Heart left ventricle (tissue), 16 donors: ENCODE results near the gene GRIPAP1. TPM values are rescaled to one million over a fixed set of nuclear protein-coding genes. Genes with fewer than 3 reads are reported as not detected.

Experiments used
- ATAC-seq, 4 donors: fragments of 200-7000 bp; cut with Tn5 transposase; one replicate each; pipeline ENCODE4 v1.9.1; 2020 to 2022; ENCODE audit warnings: moderate library complexity in 4 of 4, mild to moderate bottlenecking in 3 of 4, moderate number of reproducible peaks in 1 of 4
- DNase-seq, 5 donors: peaks; one replicate each; pipeline ENCODE4 v3.0.0-alpha.2; 2020
- H3K27ac ChIP-seq, 12 donors: fragments of 200-600 bp; sonication (generic) in 4 of 12; one replicate each; pipeline versions ENCODE4 v1.5.0 to v1.8.0; 2016 to 2022; ENCODE audit warnings: mild to moderate bottlenecking in 2 of 12
- H3K27me3 ChIP-seq, 9 donors: fragments of 200-600 bp; sonication (generic) in 2 of 9; one replicate each; pipeline versions ENCODE4 v1.5.1 to v1.8.0; 2016 to 2022; ENCODE audit warnings: mild to moderate bottlenecking in 3 of 9
- H3K36me3 ChIP-seq, 9 donors: fragments of 200-600 bp; sonication (generic) in 2 of 9; one replicate each; pipeline versions ENCODE4 v1.5.0 to v1.8.0; 2018 to 2022; ENCODE audit warnings: mild to moderate bottlenecking in 2 of 9
- H3K4me1 ChIP-seq, 12 donors: fragments of 200-600 bp; sonication (generic) in 4 of 12; one replicate each; pipeline versions ENCODE4 v1.5.0 to v1.8.0; 2016 to 2022; ENCODE audit warnings: mild to moderate bottlenecking in 3 of 12
- H3K4me3 ChIP-seq, 12 donors: fragments of 200-600 bp; sonication (generic) in 4 of 12; one replicate each; pipeline versions ENCODE4 v1.5.0 to v1.8.0; 2017 to 2022; ENCODE audit warnings: mild to moderate bottlenecking in 9 of 12, moderate library complexity in 4 of 12
- H3K9me3 ChIP-seq, 12 donors: fragments of 200-600 bp; sonication (generic) in 4 of 12; one replicate each; pipeline versions ENCODE4 v1.5.0 to v1.8.0; 2016 to 2022; ENCODE audit warnings: mild to moderate bottlenecking in 1 of 12
- POLR2A ChIP-seq, 2 donors: fragments of 450-650 bp; IDR thresholded peaks; one replicate each; pipeline ENCODE4 v1.6.1; 2017; ENCODE audit warnings: antibody characterized with exemption in 2 of 2, mild to moderate bottlenecking in 2 of 2, moderate library complexity in 2 of 2
- WGBS, 4 donors: extraction: QIAGEN DNeasy Blood & Tissue Kit in 2 of 4; methylation state at CpG; one replicate each; pipeline versions ENCODE4 v1.1.5 to v1.1.7; 2013 to 2018; 5-methylcytosine and 5-hydroxymethylcytosine counted together
- intact Hi-C, 10 donors: fragments of 100-400 bp; cut with DNase I; formaldehyde crosslinking; loops; one replicate each; pipeline versions ENCODE4 v1.11.1 to v1.14.2; 2022
- long read RNA-seq, 3 donors: library from polyadenylated mRNA; unstranded; transcript quantifications; one replicate each; pipeline ENCODE4 v2.0.0, GENCODE V29; 2020 to 2021
- polyA plus RNA-seq, 2 donors: library from polyadenylated mRNA; stranded (reverse); fragments of 200-250 nt; gene quantifications; one replicate each; pipeline ENCODE4 v1.2.3, GENCODE V29; 2013
- total RNA-seq, 9 donors: library from RNA; depleted of rRNA in 2 of 9; stranded (reverse); fragments of >200 nt in 2 of 9; fragmentation: NEBNext Ultra II Directional in 3 of 9; extraction: Animal tissue kit (Norgen Biotek cat#: 25700) in 3 of 9; gene quantifications; one replicate each; pipeline versions ENCODE4 v1.1.0 to v1.2.4, GENCODE V29; 2016 to 2023
- TF ChIP-seq, protein P1 (sequence below), 12 donors: fragments of 200-600 bp; sonication (generic) in 4 of 12; IDR thresholded peaks; one replicate each; pipeline versions ENCODE4 v1.5.0 to v1.8.0; 2018 to 2022; ENCODE audit warnings: antibody characterized with exemption in 12 of 12, mild to moderate bottlenecking in 5 of 12
- donor health status: ischemic (EF 13 %, LVEDD 7.1; RV severe dilation, severe dysfunction).
- donor health status: healthy with polysubstance abuse.
- donor health status: DM: no; HTN: yes; CAD: no.
- donor health status: DM: no; HTN: no; CAD: no.
- donor health status: ischemic (EF 25% LVEDD 6.9; RV normal size, moderate dysfunction).
- donor health status: ischemic (EF 25% LVEDD 5.7; RV mildly dilated, moderate dysfunction).
- donor health status: healthy.
- donor health status: DM: yes; HTN: yes; CAD: no.
- donor health status: ischemic (EF 35%, LVEDD 5.7; RV mildly dilated, moderate dysfunction).
- donor health status: nonischemic (EF 11% LVEDD 7.7; RV severe dilation, severe dysfunction).
- donor health status: DM: yes; HTN: yes; CAD: no.
- donor health status: PGD.
- donor health status: ischemic (EF 29% LVEDD 5.4; RV normal size, mild dysfunction).
- donor health status: nonischemic (EF 23%, LVEDD 6.1; RV moderate dilation, normal function).

The GRIPAP1 gene, protein sequence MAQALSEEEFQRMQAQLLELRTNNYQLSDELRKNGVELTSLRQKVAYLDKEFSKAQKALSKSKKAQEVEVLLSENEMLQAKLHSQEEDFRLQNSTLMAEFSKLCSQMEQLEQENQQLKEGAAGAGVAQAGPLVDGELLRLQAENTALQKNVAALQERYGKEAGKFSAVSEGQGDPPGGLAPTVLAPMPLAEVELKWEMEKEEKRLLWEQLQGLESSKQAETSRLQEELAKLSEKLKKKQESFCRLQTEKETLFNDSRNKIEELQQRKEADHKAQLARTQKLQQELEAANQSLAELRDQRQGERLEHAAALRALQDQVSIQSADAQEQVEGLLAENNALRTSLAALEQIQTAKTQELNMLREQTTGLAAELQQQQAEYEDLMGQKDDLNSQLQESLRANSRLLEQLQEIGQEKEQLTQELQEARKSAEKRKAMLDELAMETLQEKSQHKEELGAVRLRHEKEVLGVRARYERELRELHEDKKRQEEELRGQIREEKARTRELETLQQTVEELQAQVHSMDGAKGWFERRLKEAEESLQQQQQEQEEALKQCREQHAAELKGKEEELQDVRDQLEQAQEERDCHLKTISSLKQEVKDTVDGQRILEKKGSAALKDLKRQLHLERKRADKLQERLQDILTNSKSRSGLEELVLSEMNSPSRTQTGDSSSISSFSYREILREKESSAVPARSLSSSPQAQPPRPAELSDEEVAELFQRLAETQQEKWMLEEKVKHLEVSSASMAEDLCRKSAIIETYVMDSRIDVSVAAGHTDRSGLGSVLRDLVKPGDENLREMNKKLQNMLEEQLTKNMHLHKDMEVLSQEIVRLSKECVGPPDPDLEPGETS
- total RNA-seq (10 to 100 TPM; 11.4 to 41.6 (median 18.9) TPM), polyA plus RNA-seq (10 to 100 TPM; 20.2 to 20.4 TPM)
- long read RNA-seq, donor 1, transcript GRIPAP1-201 (26 exons, 3,031 nt): major isoform, 17 of 43 reads
- long read RNA-seq, donor 1, partial matches to known transcripts: 10 of 43 reads
- long read RNA-seq, donor 1, other reads (novel, unspliced or antisense): 16 of 43 reads
- long read RNA-seq, donor 2, transcript GRIPAP1-201 (26 exons, 3,031 nt): major isoform, 24 of 71 reads
- long read RNA-seq, donor 2, partial matches to known transcripts: 24 of 71 reads
- long read RNA-seq, donor 2, other reads (novel, unspliced or antisense): 22 of 71 reads
- long read RNA-seq, donor 3, transcript GRIPAP1-201 (26 exons, 3,031 nt): major isoform, 15 of 46 reads
- long read RNA-seq, donor 3, partial matches to known transcripts: 8 of 46 reads
- long read RNA-seq, donor 3, other reads (novel, unspliced or antisense): 23 of 46 reads

DNA sequence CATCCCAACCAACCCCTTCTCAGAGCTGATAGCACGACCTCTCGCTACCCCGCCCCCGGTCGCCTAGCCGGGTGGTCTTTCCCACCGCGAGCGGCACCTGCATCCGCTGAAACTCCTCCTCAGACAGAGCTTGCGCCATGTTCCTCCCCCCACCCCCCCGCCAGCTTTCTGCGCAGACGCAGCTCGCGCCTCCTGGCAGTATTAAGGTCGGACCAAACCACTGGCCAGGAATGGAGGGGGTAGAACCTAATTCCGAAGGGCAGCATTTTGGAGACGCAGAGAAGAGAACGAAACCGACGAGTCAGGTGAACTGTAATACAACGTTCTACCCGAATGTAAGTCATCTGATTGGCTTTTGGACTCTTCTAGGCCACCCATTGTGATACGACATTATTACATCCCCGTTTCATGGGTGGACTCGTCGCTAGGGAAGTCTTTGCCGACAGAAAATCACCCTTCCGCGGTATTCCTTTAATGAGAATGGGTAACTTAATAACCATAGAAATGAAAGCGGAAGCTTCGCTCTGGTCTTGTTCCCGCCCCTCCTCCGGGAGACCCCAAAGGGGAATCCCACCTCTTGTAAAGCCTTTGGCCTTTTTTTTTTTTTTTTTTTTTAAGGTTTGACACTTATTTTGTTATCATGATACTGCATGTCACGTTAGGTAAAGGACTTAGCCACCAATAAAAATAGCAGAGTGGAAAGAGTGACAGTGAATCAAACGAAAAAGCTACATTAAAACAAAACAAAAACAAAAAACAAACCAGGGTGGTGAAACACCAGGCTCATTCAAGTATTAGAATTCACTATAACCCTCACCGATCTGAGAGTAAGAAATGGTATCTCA lies at the start of gene GRIPAP1:
Gene GRIPAP1 (minus strand): TSS at position 174 of the 845 bp plus-strand sequence. CDS start 35 bp downstream, at position 139.
- Histone ChIP-seq H3K36me3 (peaks cover 0 to 15% (median 9%) of the 10 kb centered on the region in 9 donors), H3K4me3 (peak within 1 kb of the TSS; percentile 40 to 85 (median 72)), H3K9me3 (peaks cover 0 to 8% (median 0%) of the 10 kb centered on the region in 12 donors), H3K27ac (peak within 1 kb of the TSS; percentile 62 to 95 (median 86)), H3K27me3 (no peaks in the 10 kb centered on the region), H3K4me1 (peaks cover 0 to 6% (median 0%) of the 10 kb centered on the region in 12 donors)
- WGBS, 4 donors: 1 to 41% (median 19%) methylated on average over 37 to 38 of the region's 38 CpGs
- DNase-seq (peak; percentile 54 to 83 (median 76)), ATAC-seq (peak; percentile 92 to 96 (median 92))
- intact Hi-C loops: loop anchor here in 4 of 10 donors (1.0 to 5.0 kb wide), 3 partner anchors 40 to 45 kb away; partner anchors contain the start of genes TFE3 (in 4 of the 4) and OTUD5 (in 1 of the 4)
- TF ChIP-seq POLR2A (IDR thresholded peaks at IDR 0.05): no peak
- TF ChIP-seq, protein P1, sequence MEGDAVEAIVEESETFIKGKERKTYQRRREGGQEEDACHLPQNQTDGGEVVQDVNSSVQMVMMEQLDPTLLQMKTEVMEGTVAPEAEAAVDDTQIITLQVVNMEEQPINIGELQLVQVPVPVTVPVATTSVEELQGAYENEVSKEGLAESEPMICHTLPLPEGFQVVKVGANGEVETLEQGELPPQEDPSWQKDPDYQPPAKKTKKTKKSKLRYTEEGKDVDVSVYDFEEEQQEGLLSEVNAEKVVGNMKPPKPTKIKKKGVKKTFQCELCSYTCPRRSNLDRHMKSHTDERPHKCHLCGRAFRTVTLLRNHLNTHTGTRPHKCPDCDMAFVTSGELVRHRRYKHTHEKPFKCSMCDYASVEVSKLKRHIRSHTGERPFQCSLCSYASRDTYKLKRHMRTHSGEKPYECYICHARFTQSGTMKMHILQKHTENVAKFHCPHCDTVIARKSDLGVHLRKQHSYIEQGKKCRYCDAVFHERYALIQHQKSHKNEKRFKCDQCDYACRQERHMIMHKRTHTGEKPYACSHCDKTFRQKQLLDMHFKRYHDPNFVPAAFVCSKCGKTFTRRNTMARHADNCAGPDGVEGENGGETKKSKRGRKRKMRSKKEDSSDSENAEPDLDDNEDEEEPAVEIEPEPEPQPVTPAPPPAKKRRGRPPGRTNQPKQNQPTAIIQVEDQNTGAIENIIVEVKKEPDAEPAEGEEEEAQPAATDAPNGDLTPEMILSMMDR (IDR thresholded peaks at IDR 0.05): no peak

DNA sequence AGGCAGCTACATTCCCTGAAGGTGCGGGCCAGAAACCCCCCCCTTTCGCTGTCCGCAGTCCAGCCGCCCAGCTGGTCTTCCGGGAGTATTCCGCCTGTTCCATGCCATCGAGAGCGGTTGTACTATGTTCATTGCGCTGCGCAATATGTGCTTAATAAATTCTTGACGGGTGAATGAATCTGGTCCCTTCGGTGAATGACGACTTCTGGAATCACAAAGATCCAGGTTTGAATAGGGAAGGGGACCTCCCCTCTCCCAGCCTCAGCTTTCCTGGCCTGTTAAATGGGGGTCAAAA lies 41.9 kb upstream of the GRIPAP1 start:
- 14 to 36% (median 22%) methylated on average over 13 of the region's 13 CpGs for WGBS, 4 donors
- ATAC-seq (no peak), DNase-seq (no peak)
- H3K4me1 ChIP-seq: peaks cover 0 to 31% (median 13%) of the 10 kb centered on the region in 12 donors
- peak overlapping the region in 11 of 12 donors; percentile 55 to 82 (median 64) for H3K27ac ChIP-seq
- intact Hi-C loops: loop anchor here in 6 of 10 donors (1.0 to 10.0 kb wide), 7 partner anchors 42 to 127 kb away; partner anchors contain the start of genes GRIPAP1 (in 4 of the 6), OTUD5 (in 4 of the 6) and PIM2 (in 1 of the 6)
- TF ChIP-seq, protein P1 (IDR thresholded peaks at IDR 0.05): no peak
- no peak for TF ChIP-seq POLR2A (IDR thresholded peaks at IDR 0.05)
- H3K4me3 ChIP-seq: peak overlapping the region in 9 of 12 donors; percentile 13 to 43 (median 27)
- H3K27me3 ChIP-seq: no peaks in the 10 kb centered on the region
- H3K36me3 ChIP-seq: peaks cover 0 to 7% (median 4%) of the 10 kb centered on the region in 9 donors
- H3K9me3 ChIP-seq: peaks cover 0 to 8% (median 0%) of the 10 kb centered on the region in 12 donors
